Inflammatory macrophage treated with lipopolysaccharide for 4 hours (primary cell): ENCODE measurements around the gene PUSL1.
A peak's percentile ranks its signal among the peaks of the same experiment; 100 is the strongest.
"Not testable (repeated sequence)": the region's sequence is repeated elsewhere in the genome, so short reads cannot be mapped to it uniquely, and the experiment has no call there.

Experiments used
- DNase-seq: peaks from one replicate; pipeline ENCODE4 v3.0.0-alpha.2; 2020

Gene PUSL1

DNA sequence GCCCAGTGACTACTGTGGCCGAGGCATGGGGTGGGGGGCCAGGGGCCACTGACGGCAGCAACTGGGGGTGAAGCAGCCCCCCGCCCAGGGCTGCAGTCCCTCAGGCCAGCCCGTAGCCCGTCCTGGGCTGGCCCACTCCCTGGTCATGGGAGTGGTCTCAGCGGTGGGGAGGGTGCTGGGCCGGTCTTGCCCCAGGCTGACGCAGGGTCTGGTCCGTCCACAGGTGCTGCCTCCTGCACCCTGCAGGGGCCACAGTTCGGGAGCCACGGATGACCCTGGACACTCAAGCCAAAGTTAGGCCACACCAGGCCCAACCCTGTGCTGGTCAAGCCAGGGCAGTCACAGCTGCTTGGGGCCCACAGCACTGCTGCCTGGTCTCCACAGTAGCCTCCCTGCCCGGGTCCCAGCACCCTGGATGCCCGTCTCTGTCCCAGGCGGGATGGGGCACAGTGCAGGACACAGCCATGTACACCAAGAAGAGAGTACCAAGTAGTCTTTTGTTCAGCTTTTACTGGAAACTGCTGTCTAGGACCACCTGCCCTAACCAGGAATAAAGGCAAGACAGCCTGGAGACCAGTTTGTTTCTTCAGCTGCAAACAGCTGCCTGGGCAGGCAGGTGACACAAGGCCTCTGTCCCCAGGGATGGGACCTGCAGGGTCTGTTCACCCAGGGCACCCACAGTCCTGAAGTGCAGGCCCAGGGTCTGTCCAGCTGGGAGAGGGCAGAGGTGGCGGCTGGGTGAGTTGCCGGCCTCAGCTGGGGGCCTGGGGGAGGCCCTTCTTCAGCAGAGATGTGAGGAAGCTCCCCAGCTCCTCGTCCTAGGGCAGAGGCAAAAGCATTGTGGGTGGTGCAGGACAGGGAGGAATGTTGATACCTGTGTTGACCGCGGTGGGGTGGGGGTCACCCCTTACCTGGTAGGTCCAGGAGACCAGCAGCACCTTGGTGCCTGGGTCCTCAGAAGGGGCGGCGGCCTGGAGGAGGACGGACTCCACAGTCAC is 3.0 kb downstream of the PUSL1 start:
- no peak for DNase-seq

DNA sequence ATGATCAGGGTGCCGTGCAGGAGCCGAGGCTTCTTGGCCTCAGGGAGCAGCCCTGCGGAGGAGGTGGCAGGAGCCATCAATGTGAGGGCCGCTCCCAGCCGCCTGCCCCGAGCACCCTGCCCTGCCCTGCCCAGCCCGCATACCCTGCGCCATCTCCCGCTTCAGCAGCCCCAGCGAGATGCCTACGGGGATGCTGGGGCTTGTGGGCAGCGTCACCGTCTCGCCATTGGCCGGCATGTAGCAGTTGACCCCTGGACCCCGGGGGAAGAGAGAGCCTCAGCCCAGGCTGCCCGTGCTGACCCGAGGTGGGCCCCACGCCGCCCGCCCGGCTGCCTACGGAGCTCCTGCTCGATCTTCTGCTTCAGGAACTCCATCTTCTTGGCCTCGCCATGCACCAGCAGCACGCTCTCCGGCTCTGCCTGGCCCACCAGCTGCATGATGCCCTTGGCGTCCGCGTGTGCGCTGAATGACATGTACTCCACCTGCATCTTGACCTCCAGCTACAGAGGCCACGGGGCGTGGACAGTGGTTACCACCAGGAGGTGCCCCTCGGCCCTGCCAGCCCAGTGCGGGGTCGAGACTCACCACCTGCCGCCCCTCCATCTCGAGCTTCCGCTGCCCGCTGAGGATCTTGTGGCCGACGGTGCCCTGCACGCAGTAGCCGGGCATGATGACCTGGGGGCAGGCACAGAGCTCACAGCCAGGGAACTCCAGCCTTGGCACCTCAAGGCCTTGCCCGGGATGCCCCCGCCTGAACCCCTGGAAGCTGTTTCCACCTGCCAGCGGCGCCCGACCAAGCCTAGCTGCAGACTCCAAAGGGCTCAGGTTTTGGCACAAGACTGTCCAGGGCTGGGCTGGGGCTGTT is 4.3 kb downstream of the PUSL1 start:
- DNase-seq = no peak

DNA sequence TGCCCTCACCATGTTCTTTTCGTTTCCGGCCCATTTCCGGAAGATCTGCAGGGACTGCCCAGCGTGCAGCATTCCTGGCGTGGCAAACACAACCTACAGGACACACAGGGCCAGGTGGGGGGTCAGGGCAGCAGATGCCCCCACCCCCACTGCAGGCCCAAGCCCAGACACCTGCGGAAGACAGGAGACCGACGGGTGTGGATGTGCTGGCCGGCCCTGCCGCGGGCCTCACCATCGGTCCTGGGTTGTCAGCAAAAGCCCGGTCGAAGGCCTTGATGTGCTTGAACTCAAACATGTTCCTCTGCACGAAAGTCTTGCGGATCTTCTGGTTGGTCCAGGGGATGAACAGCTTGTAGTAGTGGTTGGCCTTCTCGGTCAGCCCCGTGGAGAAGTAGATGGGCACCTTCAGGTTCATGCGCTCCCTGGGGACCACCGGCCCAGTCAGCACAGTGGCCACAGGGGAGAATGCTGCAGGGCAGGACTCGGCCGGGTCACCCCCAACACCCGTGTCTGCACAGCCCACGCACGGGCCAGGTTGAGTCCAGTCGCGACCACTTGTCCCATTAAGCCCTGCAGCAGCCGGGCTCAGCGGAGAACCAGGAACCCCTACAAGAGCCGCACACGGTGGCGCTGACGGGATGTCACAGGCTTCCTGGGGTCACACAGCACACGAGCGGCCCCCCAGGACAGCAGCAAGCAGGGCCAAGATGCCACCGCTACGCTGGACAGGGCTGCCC is 5.3 kb downstream of the PUSL1 start:
- no peak for DNase-seq

DNA sequence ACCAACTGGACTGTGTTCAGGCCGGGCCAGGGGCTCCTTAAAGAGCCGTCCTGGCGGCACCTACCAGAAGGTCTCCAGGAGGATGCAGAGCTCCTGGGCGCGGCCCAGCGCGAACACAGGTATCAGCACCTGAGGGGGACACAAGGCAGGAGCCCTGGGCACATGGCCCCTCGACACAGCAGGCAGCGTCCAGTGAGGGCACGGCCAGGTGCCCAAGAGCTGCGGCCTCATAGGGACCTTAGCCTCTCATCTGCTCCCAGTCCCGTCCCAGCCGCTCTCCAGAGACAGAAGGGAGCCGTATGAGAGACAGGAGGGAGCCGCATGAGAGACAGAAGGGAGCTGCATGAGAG is 5.8 kb downstream of the PUSL1 start:
- DNase-seq = no peak

DNA sequence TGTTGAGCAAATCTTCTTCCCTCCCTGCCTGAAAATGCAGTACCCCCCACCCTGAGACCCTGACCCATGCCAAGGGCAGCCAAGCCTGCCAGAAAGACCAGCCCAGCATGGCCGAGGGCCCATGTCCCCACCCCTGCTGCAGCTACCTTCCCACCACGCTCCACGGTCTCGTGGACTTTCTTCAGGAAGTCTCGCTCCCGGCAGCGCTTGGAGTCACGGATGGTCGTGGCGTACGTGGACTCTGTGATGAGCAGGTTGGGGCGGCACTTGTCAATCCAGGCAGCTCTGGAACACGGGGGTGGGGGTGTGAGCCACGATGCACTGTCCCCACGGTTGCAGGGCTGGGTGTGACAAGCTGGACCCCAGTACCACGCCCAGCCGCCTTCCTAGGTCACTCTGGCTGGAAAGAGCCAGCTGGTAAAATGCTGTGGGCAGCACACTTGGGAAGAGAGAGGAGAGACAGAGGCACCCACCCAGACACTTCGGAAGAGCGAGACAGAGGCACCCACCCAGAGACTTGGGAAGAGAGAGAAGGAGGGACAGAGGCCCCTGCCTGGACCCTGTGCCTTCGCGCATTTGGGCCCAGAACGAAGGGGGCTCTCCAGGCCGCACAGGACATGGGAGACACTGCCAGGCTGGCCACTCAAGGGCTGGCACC is 6.4 kb downstream of the PUSL1 start:
- no peak for DNase-seq

DNA sequence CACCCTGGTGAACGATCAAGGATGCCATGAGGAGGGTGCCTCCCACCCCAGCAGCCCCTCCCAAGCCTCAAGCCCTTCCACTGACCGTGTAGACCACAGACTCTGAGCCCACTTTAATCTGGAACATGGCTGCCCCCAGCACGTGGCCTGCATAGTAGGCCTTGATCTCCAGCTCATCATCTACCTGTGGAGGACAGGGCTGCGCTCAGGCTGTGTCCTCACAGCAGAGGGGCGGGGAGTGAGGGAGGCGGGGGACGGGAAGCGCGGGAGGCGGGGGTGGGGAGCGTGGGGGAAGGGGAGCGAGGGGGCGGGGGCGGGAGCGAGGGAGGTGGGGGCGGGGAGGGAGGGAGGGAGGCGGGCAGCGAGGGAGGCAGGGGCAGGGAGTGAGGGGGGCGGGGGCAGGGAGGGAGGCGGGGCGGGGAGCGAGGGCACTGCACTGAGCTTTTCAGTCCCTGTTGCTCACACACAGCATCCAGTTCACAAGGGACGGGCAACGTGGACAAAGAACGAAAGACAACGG is 7.1 kb downstream of the PUSL1 start:
- DNase-seq = no peak

DNA sequence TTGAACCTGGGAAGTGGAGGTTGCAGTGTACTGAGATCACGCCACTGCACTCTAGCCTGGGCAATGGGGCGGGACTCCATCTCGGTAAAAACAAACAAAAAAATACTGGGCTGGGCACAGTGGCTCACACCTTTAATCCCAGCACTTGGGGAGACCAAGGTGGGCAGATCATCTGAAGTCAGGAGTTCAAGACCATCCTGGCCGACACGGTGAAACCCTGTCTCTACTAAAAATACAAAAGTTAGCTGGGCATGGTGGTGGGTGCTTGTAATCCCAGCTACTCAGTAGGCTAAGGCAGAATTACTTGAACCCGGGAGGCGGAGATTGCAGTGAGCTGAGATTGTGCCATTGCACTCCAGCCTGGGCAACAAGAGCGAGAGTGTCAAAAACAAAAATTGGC is 7.8 kb downstream of the PUSL1 start:
- not testable (repeated sequence) for DNase-seq

DNA sequence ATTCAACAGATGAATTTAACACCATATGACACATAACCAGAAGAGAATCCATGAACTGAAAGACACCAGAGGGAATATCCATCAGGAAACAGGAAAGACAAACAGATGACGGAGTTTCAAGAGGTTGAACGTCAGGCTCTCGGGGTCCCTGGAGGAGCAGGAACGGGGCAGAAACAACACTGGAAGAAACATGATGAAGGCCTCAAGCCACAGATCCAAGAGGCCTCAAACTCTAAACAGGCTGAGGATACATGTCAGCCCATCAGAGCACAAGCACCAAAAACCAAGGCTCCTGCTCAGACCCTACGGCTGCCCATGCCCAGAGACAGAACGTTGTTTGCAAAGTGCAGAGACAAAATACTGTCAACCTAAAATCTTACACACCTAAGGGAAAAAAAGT is 9.0 kb downstream of the PUSL1 start:
- no peak for DNase-seq

DNA sequence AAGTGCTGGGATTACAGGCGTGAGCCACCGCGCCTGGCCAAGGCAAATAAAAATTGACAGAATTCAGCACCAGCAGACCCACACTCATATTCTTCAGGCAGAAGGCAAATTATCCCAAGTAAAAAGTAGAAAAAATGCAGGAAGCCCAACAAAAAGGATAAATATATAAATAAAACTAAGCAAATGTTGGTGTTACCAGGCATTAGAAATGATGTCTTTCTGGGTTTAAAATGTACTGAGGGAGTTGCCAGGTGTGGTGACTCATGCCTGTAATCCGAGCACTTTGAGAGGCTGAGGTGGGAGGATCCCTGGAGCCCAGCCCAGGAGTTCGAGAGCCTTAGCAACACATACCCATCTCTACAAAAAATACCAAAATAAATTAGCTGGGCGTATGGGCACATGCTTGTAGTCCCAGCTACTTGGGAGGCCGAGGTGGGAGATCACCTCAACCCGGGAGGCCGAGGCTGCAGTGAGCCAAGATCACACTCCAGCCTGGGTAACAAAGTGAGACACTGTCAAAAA is 9.8 kb downstream of the PUSL1 start:
- no peak for DNase-seq

DNA sequence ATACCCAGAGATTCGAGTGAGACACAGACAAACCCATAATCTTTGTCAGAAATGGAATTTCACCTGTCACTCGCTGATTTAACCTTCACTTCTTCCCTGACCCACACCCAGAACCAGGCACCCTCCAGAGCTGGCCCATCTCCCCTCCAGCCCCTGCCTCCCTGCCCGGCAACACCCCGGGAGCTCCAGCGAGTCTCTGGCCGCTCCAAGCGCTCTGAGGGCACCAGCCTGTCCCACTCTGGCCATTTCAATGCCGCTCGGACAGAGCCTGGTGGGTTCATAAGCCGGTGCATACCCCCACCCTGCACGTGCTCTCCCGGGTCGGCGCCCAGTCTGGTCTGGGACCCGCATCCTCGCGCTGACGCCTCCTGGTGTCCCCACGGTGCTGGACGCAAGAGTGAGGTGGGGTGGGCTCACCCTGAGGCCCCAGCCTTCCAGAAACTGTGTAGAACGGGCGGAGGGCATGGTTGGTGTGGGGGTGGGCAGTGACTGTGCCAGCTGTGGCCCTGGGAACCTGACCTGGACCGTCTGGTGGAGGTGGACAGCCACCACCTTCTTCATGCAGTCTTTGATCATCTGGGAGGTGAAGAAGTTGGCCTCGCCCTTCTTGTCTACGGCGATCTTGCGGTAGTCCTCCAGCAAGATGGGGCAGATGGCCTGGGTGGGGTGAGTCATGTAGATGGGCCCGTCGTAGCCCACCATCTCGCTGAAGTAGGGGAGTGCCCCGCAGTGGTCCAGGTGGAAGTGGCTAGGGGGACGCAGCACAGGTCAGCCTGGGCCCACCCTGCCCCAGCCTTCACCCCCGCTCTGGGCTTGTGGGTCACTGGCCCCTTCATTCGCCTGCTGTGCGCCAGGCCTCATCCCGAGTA is 10.6 kb downstream of the PUSL1 start:
- DNase-seq = no peak

DNA sequence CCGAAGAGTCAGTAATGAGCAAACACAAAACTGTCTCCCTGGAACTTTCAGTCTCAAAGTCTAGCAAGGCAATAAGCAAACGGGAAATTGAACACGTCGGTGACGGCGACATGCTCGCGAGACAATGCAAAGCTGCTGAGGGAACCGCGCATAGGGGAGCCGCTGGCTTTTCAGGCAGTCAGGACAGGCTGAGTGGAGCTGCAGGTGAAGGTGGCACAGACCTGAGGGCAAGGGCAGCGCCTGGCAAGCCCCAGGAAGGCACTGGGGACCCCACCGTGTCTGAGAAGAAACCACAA is 11.2 kb downstream of the PUSL1 start:
- DNase-seq = no peak

DNA sequence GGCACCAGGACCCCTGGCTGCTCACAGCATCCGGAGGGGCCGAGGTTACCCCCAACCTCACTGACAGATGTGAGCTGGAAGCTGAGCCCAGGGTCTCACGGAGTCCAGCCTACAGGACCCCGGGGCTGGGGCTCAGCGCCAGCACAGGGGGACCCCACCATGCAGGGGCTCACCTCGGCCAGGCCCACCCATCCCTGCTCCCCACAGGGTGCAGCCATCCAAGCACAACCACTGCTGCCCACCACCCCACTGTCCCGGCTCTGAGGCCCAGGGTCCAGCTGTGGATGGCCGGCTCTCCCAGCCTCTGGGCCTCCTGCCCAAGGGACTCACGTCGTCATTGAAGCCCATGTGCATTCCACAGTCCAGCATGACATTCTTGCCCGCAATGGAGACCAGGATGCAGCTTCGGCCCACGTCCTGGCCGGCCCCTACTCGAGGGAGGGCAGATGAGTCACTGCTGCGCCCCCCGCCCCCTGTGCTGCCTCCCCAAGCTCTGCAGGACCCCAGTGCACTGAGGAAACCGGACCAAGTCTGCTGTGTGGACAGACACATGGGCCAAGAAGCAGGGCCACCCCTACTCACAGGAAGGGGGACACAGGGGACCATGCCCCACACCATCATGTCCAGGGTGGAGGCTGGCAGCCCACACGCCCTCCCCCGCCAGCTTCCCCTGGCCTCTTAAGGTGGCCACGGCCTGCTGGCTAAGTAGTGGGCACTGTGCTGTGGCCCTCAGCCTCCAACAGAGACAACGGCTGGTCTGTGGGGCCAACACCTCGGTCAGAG is 12.5 kb downstream of the PUSL1 start:
- no peak for DNase-seq

DNA sequence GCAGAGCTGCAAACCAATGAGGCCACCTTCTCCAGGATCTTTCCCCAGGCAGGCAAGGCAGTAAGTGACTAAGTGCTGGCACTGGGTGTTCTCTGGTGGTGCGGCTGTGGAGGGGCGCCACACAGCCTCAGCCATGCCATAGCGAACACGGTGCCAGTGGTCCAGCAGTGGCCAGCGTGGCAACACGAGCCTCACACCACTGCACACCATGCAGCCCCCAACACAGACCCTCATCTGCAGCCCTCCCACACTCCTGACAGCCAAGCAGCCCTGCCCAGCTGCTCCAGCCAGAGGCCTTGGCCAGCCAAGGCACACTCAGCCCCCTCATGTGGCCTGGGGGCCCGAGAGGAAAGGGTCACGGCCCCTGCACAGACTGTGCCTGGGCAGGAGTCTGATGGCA is 13.1 kb downstream of the PUSL1 start:
- DNase-seq = no peak

DNA sequence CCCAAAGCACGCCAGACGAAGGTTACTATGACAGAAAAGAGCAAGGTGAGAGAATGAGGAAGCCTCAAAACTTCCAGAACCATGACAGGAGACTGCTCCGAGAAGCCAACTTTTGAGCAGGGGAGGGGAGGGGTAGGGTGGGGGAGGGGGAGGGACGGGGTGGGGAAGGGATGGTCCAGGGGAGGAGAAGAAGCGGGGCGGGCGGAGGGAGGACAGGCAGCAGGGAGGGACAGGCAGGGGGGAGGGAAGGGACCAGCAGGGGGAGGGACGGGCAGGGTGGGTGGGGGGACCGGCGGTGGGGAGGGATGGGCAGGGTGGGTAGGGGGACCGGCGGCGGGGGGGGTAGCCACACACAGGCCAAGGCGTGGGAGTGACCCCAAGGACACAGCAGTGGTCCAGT is 14.0 kb downstream of the PUSL1 start:
- no peak for DNase-seq

DNA sequence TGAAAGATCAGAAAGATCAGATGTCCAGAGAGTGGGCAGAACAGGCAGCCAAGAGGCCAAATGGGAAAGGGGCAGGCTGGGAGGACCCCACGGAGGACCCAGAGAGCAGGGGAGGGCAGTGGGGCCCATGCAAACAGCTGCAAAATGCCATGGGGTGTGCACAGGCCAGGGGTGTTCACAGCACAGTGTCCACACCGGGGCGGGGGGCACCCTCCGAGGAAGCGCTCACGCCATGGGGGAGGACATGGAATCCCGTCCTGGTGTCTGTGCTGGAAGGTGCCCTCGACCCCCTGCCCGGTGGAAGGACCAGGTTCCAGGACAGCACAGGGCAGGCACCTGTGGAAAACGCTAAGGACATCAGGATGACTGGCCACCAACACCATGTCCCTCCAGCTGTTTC is 14.6 kb downstream of the PUSL1 start:
- no peak for DNase-seq

DNA sequence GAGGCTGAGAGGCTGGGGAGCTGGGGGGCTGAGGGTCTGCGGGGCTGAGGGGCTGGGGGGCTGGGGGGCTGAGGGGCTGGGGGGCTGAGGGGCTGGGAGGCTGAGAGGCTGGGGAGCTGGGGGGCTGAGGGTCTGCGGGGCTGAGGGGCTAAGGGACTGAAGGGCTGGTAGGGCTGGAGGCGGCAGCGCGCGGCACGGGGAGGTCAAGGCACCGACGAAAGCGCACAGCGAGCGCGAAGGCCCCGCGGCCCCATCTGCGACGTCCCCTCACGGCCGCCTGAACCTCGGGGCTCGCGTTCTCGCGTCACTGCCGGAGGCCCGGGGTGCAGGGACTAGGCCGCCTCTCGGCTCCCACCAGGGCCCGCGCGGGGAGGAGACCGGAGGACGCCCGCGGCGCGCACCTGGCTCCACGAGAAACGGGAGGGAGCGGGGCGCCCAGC is 15.7 kb downstream of the PUSL1 start:
- DNase-seq = no peak

DNA sequence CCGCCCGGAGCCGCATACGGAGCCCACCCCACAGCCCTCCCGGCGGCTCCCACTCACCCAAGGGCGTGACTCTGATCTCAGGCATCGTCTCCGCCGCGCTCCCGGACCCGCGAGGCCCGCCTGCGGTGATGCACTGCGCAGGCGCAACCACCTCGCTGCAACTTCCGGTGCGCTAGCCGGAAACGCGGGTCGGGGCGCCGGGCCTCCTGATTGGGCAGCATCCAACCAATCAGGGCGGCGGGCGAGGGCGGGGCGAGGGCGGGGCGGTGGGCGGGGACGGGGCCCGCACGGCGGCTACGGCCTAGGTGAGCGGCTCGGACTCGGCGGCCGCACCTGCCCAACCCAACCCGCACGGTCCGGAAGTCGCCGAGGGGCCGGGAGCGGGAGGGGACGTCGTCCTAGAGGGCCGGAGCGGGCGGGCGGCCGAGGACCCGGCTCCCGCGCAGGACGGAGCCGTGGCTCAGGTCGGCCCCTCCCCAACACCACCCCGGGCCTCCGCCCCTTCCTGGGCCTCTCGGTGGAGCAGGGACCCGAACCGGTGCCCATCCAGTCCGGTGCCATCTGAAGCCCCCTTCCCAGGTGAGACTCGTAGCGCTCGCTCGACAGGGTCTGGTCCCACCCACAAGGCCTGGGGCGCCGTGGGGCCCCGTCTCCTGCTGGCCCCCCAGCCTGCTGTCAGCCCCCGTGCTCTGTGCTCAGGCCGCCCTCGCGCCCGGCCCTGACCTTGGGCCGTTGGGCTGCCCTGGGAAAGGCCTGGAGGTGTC is 16.3 kb downstream of the PUSL1 start, which contains the start of the genes CPTP and INTS11:
CPTP (plus strand) TSS at position 279 of the 764 bp plus-strand sequence. CDS start 2,109 bp downstream, outside the sequence.
INTS11 (minus strand) TSS at position 137 of the 764 bp plus-strand sequence; CDS start at position 85, 52 bp downstream.
- DNase-seq = peak; percentile 95

DNA sequence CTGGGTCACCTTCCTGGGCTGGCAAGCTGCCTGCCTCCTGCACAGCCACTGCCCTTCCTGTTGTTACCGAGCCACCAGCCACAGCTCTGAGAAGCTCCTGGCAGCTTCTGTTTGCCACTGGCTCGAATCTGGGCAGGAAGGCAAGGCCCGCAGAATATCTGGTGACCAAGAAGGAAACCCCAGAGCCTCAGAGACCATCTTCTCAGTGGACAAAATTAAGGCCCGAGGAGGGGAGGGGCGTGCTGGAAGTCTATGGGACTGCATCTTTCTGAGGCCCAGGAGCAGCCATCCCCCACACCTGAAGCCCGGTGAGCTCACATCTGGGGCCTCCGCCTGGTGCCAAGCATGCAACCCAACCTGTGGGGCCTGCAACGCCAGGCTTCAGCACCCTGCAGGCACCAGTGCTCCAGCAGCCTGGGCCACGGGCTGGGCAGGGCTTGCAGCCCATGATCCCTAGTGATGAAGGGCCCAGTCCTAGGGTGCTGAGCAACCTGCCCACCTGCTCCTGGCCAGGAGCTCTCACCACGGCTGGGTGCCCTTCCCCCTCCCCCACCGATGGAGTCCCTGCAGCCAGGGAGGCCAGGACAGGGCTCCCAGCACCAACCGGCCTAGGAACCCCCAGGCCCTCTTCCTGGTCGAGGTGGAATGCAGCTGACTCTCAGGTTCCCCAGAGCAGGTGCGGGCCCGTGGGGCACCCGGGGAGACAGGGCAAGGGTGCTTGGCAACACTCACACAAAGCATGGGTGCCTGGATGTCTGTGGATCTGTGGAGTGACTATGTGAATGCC is 17.1 kb downstream of the PUSL1 start:
- DNase-seq = no peak
